T-helper 22 cell (primary cell): ENCODE measurements around the gene PANX1.

Experiments
- DNase-seq: peaks from one replicate; pipeline ENCODE4 v3.0.0-alpha.2; 2020; ENCODE audit warnings: low read depth

Gene PANX1

DNA sequence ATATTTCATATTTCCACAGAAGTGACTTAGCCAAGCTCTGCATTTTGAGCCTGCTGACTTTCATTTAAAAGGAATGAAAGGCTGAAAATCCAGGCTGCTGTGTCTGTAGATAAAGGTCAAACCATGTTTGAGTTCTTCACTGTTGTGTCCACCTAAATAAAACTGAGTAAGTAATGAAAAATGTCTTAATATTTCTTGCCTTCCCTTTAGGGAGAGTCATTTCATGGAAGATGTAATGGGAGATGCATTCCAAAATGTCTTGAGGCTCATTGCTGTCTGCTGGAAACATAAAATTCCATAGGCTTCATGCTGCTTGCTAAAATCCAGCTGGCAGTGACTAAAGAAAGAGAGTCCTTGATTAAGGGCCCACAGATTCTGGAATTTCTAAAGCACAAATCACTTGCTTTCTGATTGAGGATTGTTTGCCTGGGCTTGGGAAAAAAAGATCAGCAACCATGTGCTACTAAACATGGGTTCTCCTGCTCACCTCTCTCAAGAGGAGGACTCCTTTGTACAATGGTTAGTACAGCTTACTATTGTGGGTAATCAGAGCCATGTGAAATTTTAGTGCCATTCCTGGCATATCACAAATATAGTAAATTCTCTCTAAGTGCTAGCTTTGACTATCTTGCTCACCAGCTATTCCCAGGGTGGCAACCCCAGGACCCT, 56.9 kb downstream of the PANX1 start:
- no peak for DNase-seq

- no peak for DNase-seq
Observed at GRCh38 chr11:94186342-94187203, 57.9 kb downstream of the PANX1 start.

- no peak for DNase-seq
Observed at GRCh38 chr11:94193288-94193687, 64.6 kb downstream of the PANX1 start.

GRCh38 chr11:94194712-94195111, 66.1 kb downstream of the PANX1 start:
- DNase-seq = no peak

- DNase-seq = no peak
Observed at GRCh38 chr11:94196363-94196762, 67.7 kb downstream of the PANX1 start.

- no peak for DNase-seq
Observed at GRCh38 chr11:94198718-94199117, 70.1 kb downstream of the PANX1 start.

- no peak for DNase-seq
Observed at GRCh38 chr11:94199136-94200130, 70.8 kb downstream of the PANX1 start.

DNA sequence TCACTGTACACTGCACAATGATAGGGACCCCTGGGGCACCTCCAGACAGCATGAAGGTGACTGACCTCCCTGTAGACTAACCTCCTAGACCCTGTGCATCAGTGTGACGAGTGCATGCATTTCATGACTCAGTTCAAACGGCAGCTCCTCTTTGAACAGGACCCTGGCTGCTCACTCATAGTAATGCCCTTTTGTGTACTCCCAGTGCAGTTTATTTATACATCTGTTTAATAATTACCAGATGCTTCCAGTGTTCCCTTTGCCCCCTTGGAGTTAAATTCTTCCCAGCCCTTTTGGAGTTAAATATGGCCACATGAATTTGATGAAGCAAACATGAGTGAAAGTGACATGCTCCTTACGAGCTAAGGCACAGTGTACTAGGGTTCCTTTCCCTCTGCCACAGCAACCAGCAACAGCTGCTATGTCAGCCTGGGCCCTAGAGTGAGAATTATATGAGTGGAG, 72.4 kb downstream of the PANX1 start:
- no peak for DNase-seq

GRCh38 chr11:94203070-94203469, 74.4 kb downstream of the PANX1 start:
- DNase-seq = no peak

GRCh38 chr11:94211261-94211830, 82.7 kb downstream of the PANX1 start:
- no peak for DNase-seq

GRCh38 chr11:94212898-94213297, 84.3 kb downstream of the PANX1 start:
- no peak for DNase-seq

DNA sequence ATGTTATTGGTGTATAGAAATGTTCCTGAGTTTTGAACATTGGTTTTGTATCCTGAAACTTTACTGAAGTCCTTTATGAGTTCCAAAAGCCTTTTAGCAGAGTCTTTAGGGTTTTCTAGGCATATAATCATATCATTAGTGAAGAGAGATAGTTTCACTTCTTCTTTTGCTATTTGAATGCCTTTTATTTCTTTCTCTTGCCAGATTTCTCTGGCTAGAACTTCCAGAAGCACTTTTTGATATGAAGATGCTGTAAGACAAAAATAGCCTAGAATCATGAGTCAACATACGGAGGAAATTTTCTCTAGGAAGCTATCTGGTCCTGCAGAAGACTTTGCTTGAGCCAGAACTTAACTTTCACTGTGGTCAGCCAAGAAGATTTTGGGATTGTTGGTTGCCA, 89.1 kb downstream of the PANX1 start:
- DNase-seq = no peak

DNA sequence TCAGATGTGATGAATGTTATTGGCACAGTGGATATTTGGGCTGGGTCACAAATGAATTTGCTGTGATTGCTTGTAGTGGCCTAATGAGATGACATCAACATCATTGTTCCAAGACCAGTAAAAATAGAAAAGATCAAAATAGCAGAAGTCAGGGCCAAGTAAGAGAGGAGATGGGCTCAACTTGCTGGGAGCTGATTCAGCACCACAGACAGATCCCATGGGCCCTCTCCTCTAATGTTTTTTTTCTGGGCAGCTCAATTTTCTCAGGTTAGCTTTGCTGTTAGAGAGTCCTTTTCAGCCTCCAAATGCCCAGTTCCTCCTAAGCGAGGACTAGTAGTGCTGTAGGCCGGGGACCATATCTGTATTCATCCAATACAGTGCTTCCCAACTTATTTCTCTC, 89.7 kb downstream of the PANX1 start:
- no peak for DNase-seq

DNA sequence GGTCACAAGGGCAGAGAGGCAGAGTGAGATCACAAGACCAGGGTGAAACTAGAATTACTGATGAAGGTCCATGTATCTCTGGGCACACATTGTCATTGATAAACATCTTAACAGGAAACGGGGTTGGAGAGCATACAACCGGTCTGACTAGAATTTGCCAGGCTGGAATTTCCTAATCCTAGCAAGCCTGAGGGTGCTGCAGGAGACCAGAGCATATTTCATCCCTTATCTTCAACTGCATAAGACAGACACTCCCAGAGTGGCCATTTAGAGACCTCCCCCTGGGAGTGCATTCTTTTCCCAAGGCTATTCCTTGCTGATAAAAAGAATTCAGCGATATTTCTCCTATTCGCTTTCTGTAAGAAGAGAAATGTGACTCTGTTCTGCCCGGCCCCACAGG, 91.1 kb downstream of the PANX1 start:
- no peak for DNase-seq

DNA sequence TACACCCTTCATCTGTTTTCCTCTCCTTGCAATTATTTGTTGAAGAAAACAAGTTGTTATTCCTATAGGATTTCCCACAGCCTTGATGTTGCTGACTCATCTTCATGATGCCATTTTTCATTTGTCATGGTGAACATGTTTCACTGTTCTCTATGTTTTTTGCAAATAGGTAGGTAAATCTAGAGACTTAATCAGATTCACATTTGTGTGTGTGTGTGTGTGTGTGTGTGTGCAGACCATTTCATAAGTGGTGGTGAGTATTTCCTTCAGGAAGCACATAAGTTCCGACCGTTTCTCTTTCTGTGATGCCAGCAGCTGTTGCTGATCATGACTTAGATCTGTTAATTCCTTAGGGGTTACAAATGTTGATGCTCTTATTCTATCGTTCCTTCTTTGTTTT, 95.4 kb downstream of the PANX1 start:
- DNase-seq = no peak
